ENCODE results near the gene PRPH2.
A peak's percentile ranks its signal among the peaks of the same experiment; 100 is the strongest.
"Not testable (repeated sequence)": the region's sequence is repeated elsewhere in the genome, so short reads cannot be mapped to it uniquely, and the experiment has no call there.

The PRPH2 gene

GRCh38 chr6:42742116-42742894 lies 19.9 kb upstream of the PRPH2 start:
- ATAC-seq (ENCODE audit: low read depth) (no peak), DNase-seq (ENCODE audit: low spot score) (no peak)
- Histone ChIP-seq H3K4me1 (ENCODE audit: insufficient read depth, poor library complexity, severe bottlenecking) (peaks cover 19% of the 10 kb centered on the region), H3K36me3 (ENCODE audit: low read depth) (no peaks in the 10 kb centered on the region), H3K9me3 (ENCODE audit: severe bottlenecking) (no peaks in the 10 kb centered on the region), H3K27me3 (ENCODE audit: insufficient read depth, poor library complexity, severe bottlenecking) (no peaks in the 10 kb centered on the region), H3K4me3 (ENCODE audit: severe bottlenecking) (no peak overlapping the region), H3K27ac (ENCODE audit: poor library complexity, severe bottlenecking) (peak overlapping the region; percentile 65)
- TF ChIP-seq CTCF (IDR thresholded peaks at IDR 0.05; ENCODE audit: poor library complexity, severe bottlenecking), result no peak

GRCh38 chr6:42740725-42741124 lies 18.3 kb upstream of the PRPH2 start:
- H3K27me3 ChIP-seq (ENCODE audit: insufficient read depth, poor library complexity, severe bottlenecking), result no peaks in the 10 kb centered on the region
- no peak for TF ChIP-seq CTCF (IDR thresholded peaks at IDR 0.05; ENCODE audit: poor library complexity, severe bottlenecking)
- H3K36me3 ChIP-seq (ENCODE audit: low read depth), result no peaks in the 10 kb centered on the region
- DNase-seq (ENCODE audit: low spot score) (no peak), ATAC-seq (ENCODE audit: low read depth) (no peak)
- H3K27ac ChIP-seq (ENCODE audit: poor library complexity, severe bottlenecking), result no peak overlapping the region
- H3K4me1 ChIP-seq (ENCODE audit: insufficient read depth, poor library complexity, severe bottlenecking), result peaks cover 19% of the 10 kb centered on the region
- H3K4me3 ChIP-seq (ENCODE audit: severe bottlenecking), result no peak overlapping the region
- no peaks in the 10 kb centered on the region for H3K9me3 ChIP-seq (ENCODE audit: severe bottlenecking)

- Histone ChIP-seq H3K27me3 (ENCODE audit: insufficient read depth, poor library complexity, severe bottlenecking) (no peaks in the 10 kb centered on the region), H3K27ac (ENCODE audit: poor library complexity, severe bottlenecking) (no peak overlapping the region), H3K4me1 (ENCODE audit: insufficient read depth, poor library complexity, severe bottlenecking) (no peaks in the 10 kb centered on the region), H3K9me3 (ENCODE audit: severe bottlenecking) (peaks cover 3% of the 10 kb centered on the region), H3K36me3 (ENCODE audit: low read depth) (no peaks in the 10 kb centered on the region), H3K4me3 (ENCODE audit: severe bottlenecking) (no peak overlapping the region)
- DNase-seq (ENCODE audit: low spot score), result no peak
- ATAC-seq (ENCODE audit: low read depth), result no peak
- no peak for TF ChIP-seq CTCF (IDR thresholded peaks at IDR 0.05; ENCODE audit: poor library complexity, severe bottlenecking)
These were observed 13.6 kb upstream of the PRPH2 start for GRCh38 chr6:42735976-42736375.

- not testable (repeated sequence) for H3K4me3 ChIP-seq (ENCODE audit: severe bottlenecking); H3K36me3 ChIP-seq (ENCODE audit: low read depth); H3K4me1 ChIP-seq (ENCODE audit: insufficient read depth, poor library complexity, severe bottlenecking); DNase-seq (ENCODE audit: low spot score); H3K27me3 ChIP-seq (ENCODE audit: insufficient read depth, poor library complexity, severe bottlenecking); H3K27ac ChIP-seq (ENCODE audit: poor library complexity, severe bottlenecking); H3K9me3 ChIP-seq (ENCODE audit: severe bottlenecking); ATAC-seq (ENCODE audit: low read depth)
These were observed 11.6 kb upstream of the PRPH2 start for GRCh38 chr6:42733867-42734481.

GRCh38 chr6:42729731-42730130 lies 7.3 kb upstream of the PRPH2 start:
- peaks cover 4% of the 10 kb centered on the region for H3K4me1 ChIP-seq (ENCODE audit: insufficient read depth, poor library complexity, severe bottlenecking)
- H3K27me3 ChIP-seq (ENCODE audit: insufficient read depth, poor library complexity, severe bottlenecking), result no peaks in the 10 kb centered on the region
- no peak overlapping the region for H3K4me3 ChIP-seq (ENCODE audit: severe bottlenecking)
- no peak for TF ChIP-seq CTCF (IDR thresholded peaks at IDR 0.05; ENCODE audit: poor library complexity, severe bottlenecking)
- ATAC-seq (ENCODE audit: low read depth) (peak; percentile 53; the same call in 2 of the 3 replicates), DNase-seq (ENCODE audit: low spot score) (no peak)
- no peak overlapping the region for H3K27ac ChIP-seq (ENCODE audit: poor library complexity, severe bottlenecking)
- H3K9me3 ChIP-seq (ENCODE audit: severe bottlenecking), result peaks cover 3% of the 10 kb centered on the region
- no peaks in the 10 kb centered on the region for H3K36me3 ChIP-seq (ENCODE audit: low read depth)

Measured in RWPE2 (cell line).